ENCODE data around the gene AOX1.

The AOX1 gene

GRCh38 chr2:200650195-200650594 is 64.4 kb downstream of the AOX1 start:
- TF ChIP-seq MAX (IDR thresholded peaks at IDR 0.05; ENCODE audit: low read depth, low read length) (no peak), MYC (IDR thresholded peaks at IDR 0.05; ENCODE audit: low read depth, low read length) (no peak), CTCF (IDR thresholded peaks at IDR 0.05; ENCODE audit: low read depth, low read length) (no peak)
- DNase-seq (ENCODE audit: low read depth): no peak
- no peak overlapping the region for H3K4me3 ChIP-seq (ENCODE audit: low read depth, low read length)

GRCh38 chr2:200652158-200652557 is 66.3 kb downstream of the AOX1 start:
- TF ChIP-seq MYC (IDR thresholded peaks at IDR 0.05; ENCODE audit: low read depth, low read length) (no peak), POLR2A (IDR thresholded peaks at IDR 0.05; ENCODE audit: extremely low read depth, insufficient read length) (no peak), MAX (IDR thresholded peaks at IDR 0.05; ENCODE audit: low read depth, low read length) (no peak), CTCF (IDR thresholded peaks at IDR 0.05; ENCODE audit: low read depth, low read length) (no peak)
- H3K4me3 ChIP-seq (ENCODE audit: low read depth, low read length): no peak overlapping the region
- no peak for DNase-seq (ENCODE audit: low read depth)

- TF ChIP-seq CTCF (IDR thresholded peaks at IDR 0.05; ENCODE audit: low read depth, low read length): no peak
- TF ChIP-seq POLR2A (IDR thresholded peaks at IDR 0.05; ENCODE audit: extremely low read depth, insufficient read length): no peak
- no peak for TF ChIP-seq MAX (IDR thresholded peaks at IDR 0.05; ENCODE audit: low read depth, low read length)
- no peak for TF ChIP-seq MYC (IDR thresholded peaks at IDR 0.05; ENCODE audit: low read depth, low read length)
- no peak for DNase-seq (ENCODE audit: low read depth)
- no peak overlapping the region for H3K4me3 ChIP-seq (ENCODE audit: low read depth, low read length)
These were observed 67.2 kb downstream of the AOX1 start for GRCh38 chr2:200653021-200653420.

- no peak for DNase-seq (ENCODE audit: low read depth)
- H3K4me3 ChIP-seq (ENCODE audit: low read depth, low read length): no peak overlapping the region
- no peak for TF ChIP-seq CTCF (IDR thresholded peaks at IDR 0.05; ENCODE audit: low read depth, low read length)
These were observed 69.0 kb downstream of the AOX1 start for GRCh38 chr2:200654823-200655222.

GRCh38 chr2:200655918-200656580 is 70.2 kb downstream of the AOX1 start:
- DNase-seq (ENCODE audit: low read depth): no peak
- H3K4me3 ChIP-seq (ENCODE audit: low read depth, low read length): no peak overlapping the region
- TF ChIP-seq POLR2A (IDR thresholded peaks at IDR 0.05; ENCODE audit: extremely low read depth, insufficient read length) (no peak), MAX (IDR thresholded peaks at IDR 0.05; ENCODE audit: low read depth, low read length) (no peak), MYC (IDR thresholded peaks at IDR 0.05; ENCODE audit: low read depth, low read length) (no peak), CTCF (IDR thresholded peaks at IDR 0.05; ENCODE audit: low read depth, low read length) (no peak)

GRCh38 chr2:200658278-200658864 is 72.6 kb downstream of the AOX1 start:
- peak; percentile 29 for DNase-seq (ENCODE audit: low read depth)
- no peak overlapping the region for H3K4me3 ChIP-seq (ENCODE audit: low read depth, low read length)
- no peak for TF ChIP-seq POLR2A (IDR thresholded peaks at IDR 0.05; ENCODE audit: extremely low read depth, insufficient read length)
- peak; percentile 57; the same call in 1 of the 2 replicates for TF ChIP-seq MAX (IDR thresholded peaks at IDR 0.05; ENCODE audit: low read depth, low read length)
- TF ChIP-seq MYC (IDR thresholded peaks at IDR 0.05; ENCODE audit: low read depth, low read length): no peak
- TF ChIP-seq CTCF (IDR thresholded peaks at IDR 0.05; ENCODE audit: low read depth, low read length): no peak
